GM18909 (cell line): Measurements from ENCODE around the gene FGD4.

Experiments
- ATAC-seq: cut with Tn5 transposase; IDR thresholded peaks from one replicate; pipeline ENCODE4 v1.9.1; 2021; ENCODE audit warnings: mild to moderate bottlenecking; ENCODE audit not compliant: unreplicated experiment, poor library complexity

Gene FGD4

DNA sequence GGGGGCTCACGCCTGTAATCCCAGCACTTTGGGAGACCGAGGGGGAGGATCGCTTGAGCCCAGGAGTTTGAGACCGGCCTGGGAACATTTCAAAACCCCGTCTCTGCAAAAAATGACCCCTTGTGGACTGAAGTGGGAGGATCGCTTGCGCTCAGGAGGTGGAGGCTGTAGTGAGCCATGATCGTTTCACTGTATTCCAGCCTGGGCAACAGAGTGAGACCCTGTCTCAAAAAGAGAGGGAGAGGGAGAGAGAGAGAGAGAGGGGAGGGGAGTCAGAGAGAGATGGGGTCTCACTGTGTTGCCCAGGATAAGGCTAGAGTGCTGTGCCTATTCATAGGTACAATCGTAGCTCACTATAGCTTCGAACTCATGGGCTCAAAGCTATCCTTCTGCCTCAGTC is 2.8 kb downstream of the FGD4 start:
- no peak for ATAC-seq

GRCh38 chr12:32402946-32403345 is 3.6 kb downstream of the FGD4 start:
- no peak for ATAC-seq

DNA sequence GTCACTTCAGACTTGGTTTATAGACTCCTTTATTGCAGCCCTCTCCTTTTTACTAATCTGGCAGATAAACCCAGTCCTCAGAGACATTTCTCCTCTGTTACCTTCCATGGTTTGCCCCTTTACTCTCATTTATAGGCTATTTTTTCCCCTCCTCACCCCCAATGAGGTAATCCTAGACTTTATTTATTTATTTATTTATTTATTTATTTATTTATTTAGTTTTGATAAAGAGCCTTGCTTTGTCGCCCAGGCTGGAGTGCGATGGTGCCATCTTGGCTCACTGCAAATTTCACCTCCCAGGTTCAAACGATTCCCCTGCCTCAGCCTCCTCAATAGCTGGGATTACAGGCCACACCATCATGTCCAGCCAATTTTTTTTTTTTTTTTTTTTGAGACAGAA is 8.4 kb downstream of the FGD4 start:
- ATAC-seq = no peak

DNA sequence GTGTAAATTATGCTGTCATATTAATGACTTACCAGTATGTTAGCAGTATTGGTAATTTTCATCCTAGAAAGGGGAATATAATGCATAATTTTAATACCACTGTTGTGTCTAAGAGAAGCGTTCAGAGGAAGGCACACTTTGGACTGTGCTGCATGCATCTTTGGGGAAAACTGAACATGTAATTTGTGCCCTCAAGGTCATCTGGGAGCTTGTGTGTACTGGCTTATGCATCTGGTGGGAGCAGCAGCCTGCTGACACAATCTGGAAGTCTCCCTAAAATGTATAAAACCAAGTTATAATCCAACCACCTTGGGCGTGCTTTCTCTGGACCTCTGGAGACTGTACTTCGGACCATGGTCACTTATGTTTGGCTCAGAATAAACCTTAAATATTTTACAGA is 14.1 kb downstream of the FGD4 start:
- ATAC-seq = no peak

- no peak for ATAC-seq
Measured at GRCh38 chr12:32418221-32418620, 18.9 kb downstream of the FGD4 start.

- ATAC-seq = no peak
Measured at GRCh38 chr12:32418903-32419519, 19.7 kb downstream of the FGD4 start.

GRCh38 chr12:32419520-32419960 is 20.2 kb downstream of the FGD4 start:
- ATAC-seq = no peak

- ATAC-seq = no peak
Measured at GRCh38 chr12:32420356-32420755, 21.0 kb downstream of the FGD4 start.

DNA sequence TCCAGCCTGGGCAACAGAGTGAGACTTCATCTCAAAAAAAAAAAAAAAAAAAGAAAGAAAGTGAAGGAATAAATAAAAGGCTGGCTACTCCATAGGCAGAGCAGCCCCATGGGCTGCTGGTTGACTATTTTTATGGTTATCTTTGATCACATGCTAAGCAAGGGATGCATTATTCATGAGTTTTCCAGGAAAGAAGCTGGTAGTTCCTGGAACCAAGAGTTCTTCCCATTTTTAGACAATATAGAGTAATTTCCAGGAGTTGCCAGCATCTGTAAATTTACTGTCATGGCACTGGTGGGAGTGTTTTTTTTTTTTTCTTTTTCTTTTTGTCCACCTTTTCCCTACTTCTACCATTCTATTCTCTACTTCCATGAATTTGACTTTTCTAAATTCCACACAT is 24.2 kb downstream of the FGD4 start:
- ATAC-seq = no peak

GRCh38 chr12:32431025-32431424 is 31.7 kb downstream of the FGD4 start:
- no peak for ATAC-seq

GRCh38 chr12:32435921-32436705 is 36.8 kb downstream of the FGD4 start:
- ATAC-seq = no peak

- ATAC-seq = no peak
Measured at GRCh38 chr12:32437095-32437515, 37.7 kb downstream of the FGD4 start.

DNA sequence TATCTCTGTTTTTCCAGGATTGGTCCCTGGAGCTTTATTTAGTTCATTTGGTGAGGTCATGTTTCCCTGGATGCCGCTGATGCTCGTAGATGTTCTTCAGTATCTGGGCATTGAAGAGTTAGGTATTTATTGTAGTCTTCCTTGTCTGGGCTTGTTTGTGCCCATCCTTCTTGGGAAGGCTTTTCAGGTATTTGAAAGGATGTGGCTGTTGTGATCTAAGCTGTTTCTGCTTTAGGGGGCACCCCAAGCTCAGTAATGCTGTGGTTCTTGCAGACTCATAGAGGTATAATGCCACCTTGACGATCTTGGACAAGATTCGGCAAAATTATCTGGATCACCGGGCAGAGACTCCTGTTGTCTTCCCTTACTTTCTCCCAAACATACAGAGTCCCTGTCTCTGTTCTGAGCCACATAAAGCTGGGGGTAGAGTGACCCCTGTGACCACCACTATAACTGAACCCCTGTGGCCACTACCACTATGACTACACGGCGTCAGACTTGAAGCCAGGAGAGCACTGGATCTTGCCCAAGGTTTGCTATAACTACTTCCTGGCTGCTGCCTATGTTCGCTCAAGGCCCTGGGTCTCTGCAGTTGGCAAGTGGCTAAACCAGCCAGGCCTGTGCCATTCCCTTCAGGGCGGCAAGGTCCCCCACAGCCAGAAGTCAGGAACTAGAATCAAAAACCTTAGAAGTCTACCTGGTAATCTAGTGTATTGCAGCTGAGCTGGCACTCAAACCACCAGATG is 40.9 kb downstream of the FGD4 start:
- ATAC-seq = no peak

DNA sequence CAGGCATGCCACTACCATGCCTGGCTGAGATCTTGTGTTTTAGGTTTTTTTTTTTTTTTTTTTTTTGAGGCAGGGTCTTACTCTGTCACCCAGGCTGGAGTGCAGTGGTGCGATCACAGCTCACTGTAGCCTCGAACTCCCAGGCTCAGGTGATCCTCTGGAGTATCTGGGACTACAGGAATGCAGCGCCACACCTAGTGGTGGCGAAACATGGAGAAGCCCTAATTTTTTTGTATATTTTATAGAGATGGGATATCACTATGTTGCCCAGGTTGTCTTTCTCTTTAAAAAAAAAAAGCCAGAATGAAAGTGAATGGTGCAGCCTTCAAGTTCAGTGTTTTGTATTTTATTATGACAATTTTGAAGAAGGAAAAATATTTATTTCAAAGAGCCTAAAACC is 44.1 kb downstream of the FGD4 start:
- ATAC-seq = no peak

- ATAC-seq = no peak
Measured at GRCh38 chr12:32444895-32445294, 45.5 kb downstream of the FGD4 start.

GRCh38 chr12:32445356-32445755 is 46.0 kb downstream of the FGD4 start:
- ATAC-seq = no peak

- no peak for ATAC-seq
Measured at GRCh38 chr12:32446316-32447119, 47.2 kb downstream of the FGD4 start.

GRCh38 chr12:32448586-32448985 is 49.2 kb downstream of the FGD4 start:
- no peak for ATAC-seq

DNA sequence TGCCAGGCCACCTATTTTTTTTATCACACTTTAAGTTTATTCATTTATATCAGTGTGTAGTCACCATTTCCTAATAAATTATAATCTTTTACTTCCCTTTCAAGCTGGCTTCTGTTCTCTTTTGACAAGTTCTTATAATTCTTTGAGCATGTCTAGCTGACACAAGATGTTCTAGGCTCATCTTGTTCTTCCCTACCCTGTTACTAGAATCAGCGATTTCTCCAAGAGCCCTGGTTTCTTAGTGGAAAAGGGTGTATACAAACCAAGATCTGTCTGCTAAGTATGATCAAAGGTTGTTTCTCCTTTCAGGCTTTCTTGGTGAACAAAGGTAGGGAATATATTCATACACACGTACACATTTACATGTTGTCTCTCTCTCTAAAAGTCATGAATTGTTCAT is 51.0 kb downstream of the FGD4 start:
- ATAC-seq = no peak

DNA sequence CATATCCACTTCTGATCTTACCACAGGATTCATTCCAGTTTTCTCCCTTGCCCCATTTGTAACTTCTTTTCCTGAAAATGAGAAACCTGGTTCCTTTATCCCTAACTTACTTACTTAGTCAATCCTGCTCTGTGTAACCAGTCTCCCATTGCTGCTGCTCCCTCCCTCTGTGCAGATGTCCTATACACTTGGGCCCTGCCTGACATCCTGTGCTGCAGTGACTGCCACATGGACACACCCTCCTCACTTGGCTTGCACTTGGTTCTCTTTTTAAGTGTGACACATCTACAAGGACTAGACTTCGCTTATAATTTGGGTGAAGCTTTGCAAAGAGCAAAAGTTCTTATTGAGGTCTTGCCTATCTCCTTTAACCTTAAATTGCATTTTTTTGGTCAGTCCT is 51.4 kb downstream of the FGD4 start:
- ATAC-seq = no peak

GRCh38 chr12:32451816-32452215 is 52.5 kb downstream of the FGD4 start:
- ATAC-seq = no peak
